Measurements from ENCODE around the gene GBX1. TPM values are rescaled to one million over a fixed set of nuclear protein-coding genes. Genes with fewer than 3 reads are reported as not detected.

Gene GBX1
- total and polyA plus RNA-seq, 2 donors (not counting 1 experiment from before 2014, with no cell fraction given), result not detected

GRCh38 chr7:151133266-151133985 is 34.1 kb downstream of the GBX1 start:
- Histone ChIP-seq H3K9me3 (ENCODE audit: control insufficient read depth, insufficient read depth, low read depth, low read length) (no peaks in the 10 kb centered on the region), H3K36me3 (ENCODE audit: control insufficient read depth, insufficient read depth, low read length) (peaks cover 22% of the 10 kb centered on the region), H2AFZ (ENCODE audit: low read length) (no peak overlapping the region), H4K20me1 (ENCODE audit: control insufficient read depth, extremely low read depth, insufficient read depth, low read length) (no peaks in the 10 kb centered on the region), H3K9ac (ENCODE audit: insufficient read depth, low read length) (no peak overlapping the region), H3K79me2 (ENCODE audit: control insufficient read depth, insufficient read depth, low read length) (no peaks in the 10 kb centered on the region), H3K4me3 (replicated peaks in 1 of 4; ENCODE audit: control extremely low read depth in 1 of 4, insufficient read depth in 1 of 4, low read depth in 3 of 4, low read length in 4 of 4) (no peak overlapping the region), H3K27ac (ENCODE audit: insufficient read depth, low read length) (no peak overlapping the region), H3K27me3 (ENCODE audit: control insufficient read depth, insufficient read depth, low read length) (no peaks in the 10 kb centered on the region), H3K4me1 (ENCODE audit: control insufficient read depth, extremely low read depth, insufficient read depth, low read length) (no peaks in the 10 kb centered on the region), H3K4me2 (ENCODE audit: extremely low read depth, insufficient read depth, low read length) (no peak overlapping the region)
- no peak for DNase-seq (ENCODE audit: low read depth in 2 of 2)
- TF ChIP-seq CTCF (conservative IDR thresholded peaks at IDR 0.05 in 1 of 2, IDR thresholded peaks at IDR 0.05 in 1 of 2; ENCODE audit: low read depth in 1 of 2, low read length in 2 of 2) (no peak), EZH2 (IDR thresholded peaks at IDR 0.05; ENCODE audit: low read length, missing control alignments) (no peak)

GRCh38 chr7:151132461-151133205 is 34.9 kb downstream of the GBX1 start:
- peaks cover 23% of the 10 kb centered on the region for H3K36me3 ChIP-seq (ENCODE audit: control insufficient read depth, insufficient read depth, low read length)
- no peak for TF ChIP-seq CTCF (conservative IDR thresholded peaks at IDR 0.05 in 1 of 2, IDR thresholded peaks at IDR 0.05 in 1 of 2; ENCODE audit: low read depth in 1 of 2, low read length in 2 of 2)
- TF ChIP-seq EZH2 (IDR thresholded peaks at IDR 0.05; ENCODE audit: low read length, missing control alignments), result no peak

GRCh38 chr7:151131592-151132293 is 35.8 kb downstream of the GBX1 start:
- no peak for TF ChIP-seq EZH2 (IDR thresholded peaks at IDR 0.05; ENCODE audit: low read length, missing control alignments)
- TF ChIP-seq CTCF (conservative IDR thresholded peaks at IDR 0.05 in 1 of 2, IDR thresholded peaks at IDR 0.05 in 1 of 2; ENCODE audit: low read depth in 1 of 2, low read length in 2 of 2), result no peak
- Histone ChIP-seq H3K4me2 (ENCODE audit: extremely low read depth, insufficient read depth, low read length) (no peak overlapping the region), H3K36me3 (ENCODE audit: control insufficient read depth, insufficient read depth, low read length) (peaks cover 22% of the 10 kb centered on the region), H3K9ac (ENCODE audit: insufficient read depth, low read length) (no peak overlapping the region), H3K4me3 (replicated peaks in 1 of 4; ENCODE audit: control extremely low read depth in 1 of 4, insufficient read depth in 1 of 4, low read depth in 3 of 4, low read length in 4 of 4) (no peak overlapping the region), H4K20me1 (ENCODE audit: control insufficient read depth, extremely low read depth, insufficient read depth, low read length) (no peaks in the 10 kb centered on the region), H2AFZ (ENCODE audit: low read length) (no peak overlapping the region), H3K79me2 (ENCODE audit: control insufficient read depth, insufficient read depth, low read length) (no peaks in the 10 kb centered on the region), H3K27me3 (ENCODE audit: control insufficient read depth, insufficient read depth, low read length) (no peaks in the 10 kb centered on the region), H3K4me1 (ENCODE audit: control insufficient read depth, extremely low read depth, insufficient read depth, low read length) (no peaks in the 10 kb centered on the region), H3K27ac (ENCODE audit: insufficient read depth, low read length) (no peak overlapping the region), H3K9me3 (ENCODE audit: control insufficient read depth, insufficient read depth, low read depth, low read length) (no peaks in the 10 kb centered on the region)
- DNase-seq (ENCODE audit: low read depth in 2 of 2), result peak in 1 of 2 donors; percentile 28

More at GRCh38 chr7:151132461-151133205, 34.9 kb downstream of the GBX1 start:
- DNase-seq (ENCODE audit: low read depth in 2 of 2), result no peak
- H3K79me2 ChIP-seq (ENCODE audit: control insufficient read depth, insufficient read depth, low read length), result no peaks in the 10 kb centered on the region
- H3K27ac ChIP-seq (ENCODE audit: insufficient read depth, low read length), result no peak overlapping the region
- H3K4me2 ChIP-seq (ENCODE audit: extremely low read depth, insufficient read depth, low read length), result no peak overlapping the region
- no peaks in the 10 kb centered on the region for H3K27me3 ChIP-seq (ENCODE audit: control insufficient read depth, insufficient read depth, low read length)
- no peaks in the 10 kb centered on the region for H4K20me1 ChIP-seq (ENCODE audit: control insufficient read depth, extremely low read depth, insufficient read depth, low read length)
- H2AFZ ChIP-seq (ENCODE audit: low read length), result no peak overlapping the region
- H3K4me1 ChIP-seq (ENCODE audit: control insufficient read depth, extremely low read depth, insufficient read depth, low read length), result no peaks in the 10 kb centered on the region
- no peak overlapping the region for H3K9ac ChIP-seq (ENCODE audit: insufficient read depth, low read length)
- no peaks in the 10 kb centered on the region for H3K9me3 ChIP-seq (ENCODE audit: control insufficient read depth, insufficient read depth, low read depth, low read length)
- no peak overlapping the region for H3K4me3 ChIP-seq (replicated peaks in 1 of 4; ENCODE audit: control extremely low read depth in 1 of 4, insufficient read depth in 1 of 4, low read depth in 3 of 4, low read length in 4 of 4)

All from fibroblast of lung (primary cell).